HepG2 (cell line): ENCODE measurements around the gene EVA1A. TPM values are rescaled to one million over a fixed set of nuclear protein-coding genes. Genes with fewer than 3 reads are reported as not detected.

Experiments
- AKAP8 ChIP-seq: sonication (generic); formaldehyde crosslinking; IDR thresholded peaks from 2 replicates; pipeline ENCODE4 v1.5.1; 2020; ENCODE audit warnings: mild to moderate bottlenecking, missing genetic modification reagents
- ATAD3A ChIP-seq: sonication (generic); formaldehyde crosslinking; IDR thresholded peaks from 2 replicates; pipeline ENCODE4 v1.4.0; 2020; ENCODE audit warnings: missing genetic modification reagents
- CENPX ChIP-seq: sonication (generic); formaldehyde crosslinking; IDR thresholded peaks from 2 replicates; pipeline ENCODE4 v1.9.0; 2021; ENCODE audit warnings: mild to moderate bottlenecking, missing genetic modification reagents, moderate library complexity
- GZF1 ChIP-seq: sonication (generic); formaldehyde crosslinking; IDR thresholded peaks from 2 replicates; pipeline ENCODE4 v1.5.1; 2020; ENCODE audit warnings: mild to moderate bottlenecking, missing genetic modification reagents
- NCOA2 ChIP-seq: sonication (generic); formaldehyde crosslinking; IDR thresholded peaks from 2 replicates; pipeline ENCODE4 v1.8.0; 2022; ENCODE audit warnings: inconsistent platforms
- NFYB ChIP-seq: sonication (generic); formaldehyde crosslinking; IDR thresholded peaks from 2 replicates; pipeline ENCODE4 v1.4.0; 2020; ENCODE audit warnings: missing genetic modification reagents
- NR2F6 ChIP-seq, 2 experiments: IDR thresholded peaks; 2 replicates each; pipeline ENCODE4 v1.6.1; 2016; ENCODE audit warnings: antibody characterized with exemption in 1 of 2, mild to moderate bottlenecking in 1 of 2
- PAF1 ChIP-seq: IDR thresholded peaks from 2 replicates; pipeline ENCODE4 v1.6.1; 2016; ENCODE audit warnings: missing genetic modification reagents, missing compliant biosample characterization
- RFX3 ChIP-seq: IDR thresholded peaks from 2 replicates; pipeline ENCODE4 v1.6.1; 2016; ENCODE audit warnings: missing biosample characterization, missing genetic modification reagents
- SNAPC5 ChIP-seq: sonication (generic); formaldehyde crosslinking; IDR thresholded peaks from 2 replicates; pipeline ENCODE4 v1.8.1; 2023; ENCODE audit warnings: mild to moderate bottlenecking, missing genetic modification reagents, borderline replicate concordance
- SOX5 ChIP-seq: IDR thresholded peaks from 2 replicates; pipeline ENCODE4 v1.6.1; 2016; ENCODE audit warnings: borderline replicate concordance
- SYNCRIP ChIP-seq: fragments of 200-400 bp; formaldehyde crosslinking; IDR thresholded peaks from 2 replicates; pipeline ENCODE4 v1.6.1; 2018; ENCODE audit warnings: mild to moderate bottlenecking, low read depth, low read length; ENCODE audit not compliant: insufficient read depth
- TOE1 ChIP-seq: sonication (generic); formaldehyde crosslinking; IDR thresholded peaks from 2 replicates; pipeline ENCODE4 v1.4.0; 2020; ENCODE audit warnings: mild to moderate bottlenecking, missing genetic modification reagents
- ZFP1 ChIP-seq: IDR thresholded peaks from 2 replicates; pipeline ENCODE4 v1.6.1; 2016
- ZIK1 ChIP-seq: sonication (generic); formaldehyde crosslinking; IDR thresholded peaks from 2 replicates; pipeline ENCODE4 v1.5.0; 2020; ENCODE audit warnings: mild to moderate bottlenecking, low read depth, missing genetic modification reagents, borderline replicate concordance
- ZKSCAN8 ChIP-seq: IDR thresholded peaks from 2 replicates; pipeline ENCODE4 v1.6.1; 2016; ENCODE audit warnings: borderline replicate concordance, missing genetic modification reagents, missing compliant biosample characterization
- ZNF121 ChIP-seq: sonication (generic); formaldehyde crosslinking; IDR thresholded peaks from 2 replicates; pipeline ENCODE4 v1.5.0; 2020; ENCODE audit warnings: mild to moderate bottlenecking, missing genetic modification reagents
- ZNF260 ChIP-seq: sonication (generic); formaldehyde crosslinking; IDR thresholded peaks from 2 replicates; pipeline ENCODE4 v1.4.0; 2020; ENCODE audit warnings: missing genetic modification reagents, low read depth, mild to moderate bottlenecking, borderline replicate concordance
- ZNF264 ChIP-seq: sonication (generic); formaldehyde crosslinking; IDR thresholded peaks from 2 replicates; pipeline ENCODE4 v1.4.0; 2020; ENCODE audit warnings: missing genetic modification reagents
- ZNF337 ChIP-seq: sonication (generic); formaldehyde crosslinking; IDR thresholded peaks from 2 replicates; pipeline ENCODE4 v1.5.1; 2020; ENCODE audit warnings: missing genetic modification reagents, low read depth, mild to moderate bottlenecking, borderline replicate concordance
- ZNF512B ChIP-seq: sonication (generic); formaldehyde crosslinking; IDR thresholded peaks from 2 replicates; pipeline ENCODE4 v1.5.1; 2020; ENCODE audit warnings: missing genetic modification reagents, mild to moderate bottlenecking, borderline replicate concordance
- ZNF550 ChIP-seq: sonication (generic); formaldehyde crosslinking; IDR thresholded peaks from 2 replicates; pipeline ENCODE4 v1.4.0; 2020; ENCODE audit warnings: mild to moderate bottlenecking, missing genetic modification reagents, borderline replicate concordance
- ZNF773 ChIP-seq: sonication (generic); formaldehyde crosslinking; IDR thresholded peaks from 2 replicates; pipeline ENCODE4 v1.4.0; 2020; ENCODE audit warnings: missing genetic modification reagents, borderline replicate concordance
- ZNF790 ChIP-seq: sonication (generic); formaldehyde crosslinking; IDR thresholded peaks from 2 replicates; pipeline ENCODE4 v1.8.0; 2022; ENCODE audit warnings: missing genetic modification reagents, mild to moderate bottlenecking, borderline replicate concordance
- polyA plus RNA-seq, 8 experiments: library from polyadenylated mRNA; depleted of rRNA in 3 of 8; stranded (reverse) in 7 of 8; unstranded in 1 of 8; fragments of >200 nt; fragmentation: Illumina TruSeq in 4 of 8; extraction: Trizol in 4 of 8; gene quantifications; 2 replicates each; pipeline versions ENCODE4 v1.2.1 to v1.2.3, GENCODE V29; 2011 to 2016; ENCODE audit warnings: low read depth in 4 of 8, missing spikeins in 1 of 8, mixed read lengths in 1 of 8; ENCODE audit not compliant: insufficient read depth in 1 of 8
- total RNA-seq, 5 experiments: library from RNA; depleted of rRNA; stranded (reverse); fragments of >200 nt; fragmentation: Illumina TruSeq; extraction: Trizol; gene quantifications; 2 replicates each; pipeline ENCODE4 v1.2.3, GENCODE V29; 2016; ENCODE audit warnings: low read depth in 1 of 5
- TF ChIP-seq, protein P1 (sequence below): sonication (generic); formaldehyde crosslinking; IDR thresholded peaks from 2 replicates; pipeline ENCODE4 v1.5.0; 2020; ENCODE audit warnings: missing genetic modification reagents

The EVA1A gene
- total and polyA plus RNA-seq, 2 of the 13 experiments (the other 11 are each of a cell fraction or from before 2014, with no cell fraction given), result 57.5 to 57.8 TPM

DNA sequence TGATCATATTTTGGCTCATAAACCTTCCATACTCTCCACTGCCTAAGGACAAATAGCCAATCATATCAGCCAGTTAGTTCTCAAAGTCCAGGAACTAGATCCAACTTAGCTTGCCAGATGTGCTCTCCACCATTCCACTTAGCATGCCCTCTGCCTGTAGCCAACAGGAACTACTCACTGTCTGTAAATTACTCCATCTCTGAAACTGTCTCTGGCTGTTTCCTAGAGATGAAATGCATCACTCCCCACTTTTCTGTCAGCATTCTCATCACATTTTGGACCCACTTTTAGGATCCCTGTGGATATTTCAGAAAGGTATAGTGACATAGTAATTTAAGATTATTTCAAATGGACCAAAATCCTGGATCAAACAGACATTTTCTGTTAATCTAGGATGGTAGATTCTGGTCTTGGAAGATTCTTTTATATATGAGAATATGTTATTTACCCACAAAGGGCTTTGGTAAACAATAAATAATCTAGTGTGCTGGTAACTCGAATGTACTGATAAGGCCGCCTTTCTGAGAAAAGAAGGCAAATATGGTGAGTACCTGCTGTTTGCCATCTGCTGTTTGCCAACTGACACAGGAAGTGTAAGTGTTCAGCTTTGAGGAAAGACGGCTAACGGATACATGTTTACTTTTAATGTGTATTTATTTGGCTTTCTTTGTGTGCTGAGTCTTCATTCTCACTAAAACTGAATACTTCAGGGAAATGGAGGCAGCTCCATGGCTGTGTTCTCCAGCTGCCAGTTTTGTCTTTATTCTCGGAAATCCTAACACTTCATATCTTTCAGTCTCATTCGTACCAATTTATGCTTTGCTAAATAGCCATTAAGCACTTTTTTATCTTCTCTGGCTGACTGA lies 79.5 kb downstream of the EVA1A start (continued):
- TF ChIP-seq ZNF337 (CRISPR knock-in tag) (no peak), ZNF550 (CRISPR knock-in tag) (no peak), SYNCRIP (no peak), NFYB (no peak), TOE1 (CRISPR knock-in tag) (no peak; the same call in 1 of the 2 replicates), ZIK1 (no peak), NCOA2 (peak; percentile 99), ZFP1 (peak; percentile 96), ZNF512B (peak; percentile 37; the same call in 1 of the 2 replicates), NR2F6 (IDR thresholded peaks at IDR 0.05) (peak; percentile 76), NR2F6 (CRISPR knock-in tag; IDR thresholded peaks at IDR 0.05) (peak; percentile 66), RFX3 (CRISPR knock-in tag) (0 out of 2 replicates have a peak, but pooled peaks have one; percentile 9), ZKSCAN8 (CRISPR knock-in tag) (peak; percentile 94), SOX5 (peak; percentile 95), ATAD3A (CRISPR knock-in tag) (no peak), ZNF121 (CRISPR knock-in tag) (0 out of 2 replicates have a peak, but pooled peaks have one; percentile 4), ZNF264 (CRISPR knock-in tag) (peak; percentile 77; the same call in 1 of the 2 replicates), GZF1 (CRISPR knock-in tag) (0 out of 2 replicates have a peak, but pooled peaks have one; percentile 43), ZNF773 (no peak), CENPX (CRISPR knock-in tag) (no peak), PAF1 (CRISPR knock-in tag) (no peak), SNAPC5 (CRISPR knock-in tag) (peak; percentile 73; the same call in 1 of the 2 replicates), ZNF260 (CRISPR knock-in tag) (no peak), ZNF790 (CRISPR knock-in tag) (no peak), AKAP8 (CRISPR knock-in tag) (peak; percentile 57; the same call in 1 of the 2 replicates)
- TF ChIP-seq, protein P1, sequence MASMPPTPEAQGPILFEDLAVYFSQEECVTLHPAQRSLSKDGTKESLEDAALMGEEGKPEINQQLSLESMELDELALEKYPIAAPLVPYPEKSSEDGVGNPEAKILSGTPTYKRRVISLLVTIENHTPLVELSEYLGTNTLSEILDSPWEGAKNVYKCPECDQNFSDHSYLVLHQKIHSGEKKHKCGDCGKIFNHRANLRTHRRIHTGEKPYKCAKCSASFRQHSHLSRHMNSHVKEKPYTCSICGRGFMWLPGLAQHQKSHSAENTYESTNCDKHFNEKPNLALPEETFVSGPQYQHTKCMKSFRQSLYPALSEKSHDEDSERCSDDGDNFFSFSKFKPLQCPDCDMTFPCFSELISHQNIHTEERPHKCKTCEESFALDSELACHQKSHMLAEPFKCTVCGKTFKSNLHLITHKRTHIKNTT (CRISPR knock-in tag), result no peak
